ENCODE measurements around the gene ZNF385B. TPM values are rescaled to one million over a fixed set of nuclear protein-coding genes. Genes with fewer than 3 reads are reported as not detected.

ZNF385B gene
- total RNA-seq, 4 donors from 2014 or later, result 0.74 to 4.6 (median 0.82) TPM; not detected in 1

DNA sequence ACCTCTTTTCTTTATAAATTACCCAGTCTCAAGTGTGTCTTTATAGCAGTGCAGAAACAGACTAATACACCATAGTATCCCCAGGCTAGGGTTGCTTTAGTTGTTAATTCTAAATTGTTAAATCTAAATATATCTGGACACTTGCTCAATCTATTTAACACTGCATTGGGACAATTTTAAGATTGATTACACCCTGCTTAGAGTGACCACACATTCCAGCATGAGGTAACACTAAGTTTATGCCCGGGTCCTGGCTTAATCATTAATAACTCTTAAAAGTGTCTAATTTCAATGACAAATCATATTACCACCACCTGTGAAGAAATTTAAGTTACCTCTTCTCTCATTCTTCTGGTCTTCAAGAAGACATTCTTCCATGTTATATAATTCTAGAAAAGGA is 131.4 kb downstream of the ZNF385B start:
- DNase-seq (ENCODE audit: low spot score) (no peak), ATAC-seq (ENCODE audit: low FRiP score) (no peak)
- TF ChIP-seq, protein P1, sequence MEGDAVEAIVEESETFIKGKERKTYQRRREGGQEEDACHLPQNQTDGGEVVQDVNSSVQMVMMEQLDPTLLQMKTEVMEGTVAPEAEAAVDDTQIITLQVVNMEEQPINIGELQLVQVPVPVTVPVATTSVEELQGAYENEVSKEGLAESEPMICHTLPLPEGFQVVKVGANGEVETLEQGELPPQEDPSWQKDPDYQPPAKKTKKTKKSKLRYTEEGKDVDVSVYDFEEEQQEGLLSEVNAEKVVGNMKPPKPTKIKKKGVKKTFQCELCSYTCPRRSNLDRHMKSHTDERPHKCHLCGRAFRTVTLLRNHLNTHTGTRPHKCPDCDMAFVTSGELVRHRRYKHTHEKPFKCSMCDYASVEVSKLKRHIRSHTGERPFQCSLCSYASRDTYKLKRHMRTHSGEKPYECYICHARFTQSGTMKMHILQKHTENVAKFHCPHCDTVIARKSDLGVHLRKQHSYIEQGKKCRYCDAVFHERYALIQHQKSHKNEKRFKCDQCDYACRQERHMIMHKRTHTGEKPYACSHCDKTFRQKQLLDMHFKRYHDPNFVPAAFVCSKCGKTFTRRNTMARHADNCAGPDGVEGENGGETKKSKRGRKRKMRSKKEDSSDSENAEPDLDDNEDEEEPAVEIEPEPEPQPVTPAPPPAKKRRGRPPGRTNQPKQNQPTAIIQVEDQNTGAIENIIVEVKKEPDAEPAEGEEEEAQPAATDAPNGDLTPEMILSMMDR (IDR thresholded peaks at IDR 0.05), result no peak

DNA sequence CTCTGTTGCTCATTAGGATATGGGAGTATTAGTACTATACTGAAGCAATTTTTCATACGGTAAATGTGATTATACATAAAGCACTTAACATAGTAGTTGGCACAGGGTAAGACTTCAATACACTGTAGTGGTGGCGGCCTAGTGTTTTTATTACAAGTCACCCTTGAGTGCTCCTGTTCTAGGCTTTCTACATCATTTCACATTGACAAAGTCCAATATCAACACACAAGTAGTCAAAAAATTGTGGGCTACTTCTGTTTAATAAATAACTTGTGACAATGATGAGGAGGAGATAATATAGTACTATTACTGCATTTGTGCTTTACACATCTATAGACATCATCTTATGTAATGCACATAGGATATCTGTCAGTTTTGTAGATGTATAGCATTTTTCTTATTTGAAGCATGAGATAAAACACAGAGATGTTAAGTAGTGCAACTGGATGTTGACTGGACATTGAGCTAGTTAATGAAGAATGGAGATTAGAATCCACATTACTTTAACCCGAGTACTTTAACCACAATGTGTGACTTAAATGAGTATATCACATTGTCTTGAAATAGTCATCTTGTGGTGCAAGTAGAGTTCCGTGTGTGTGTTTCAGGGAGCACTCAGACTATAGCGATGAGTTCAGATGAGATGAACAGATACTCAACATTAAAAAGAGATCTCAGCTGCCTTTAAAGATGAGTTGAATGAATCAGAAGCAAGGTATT is 134.8 kb downstream of the ZNF385B start:
- TF ChIP-seq, protein P1 (IDR thresholded peaks at IDR 0.05), result no peak
- ATAC-seq (ENCODE audit: low FRiP score) (no peak), DNase-seq (ENCODE audit: low spot score) (no peak)

DNA sequence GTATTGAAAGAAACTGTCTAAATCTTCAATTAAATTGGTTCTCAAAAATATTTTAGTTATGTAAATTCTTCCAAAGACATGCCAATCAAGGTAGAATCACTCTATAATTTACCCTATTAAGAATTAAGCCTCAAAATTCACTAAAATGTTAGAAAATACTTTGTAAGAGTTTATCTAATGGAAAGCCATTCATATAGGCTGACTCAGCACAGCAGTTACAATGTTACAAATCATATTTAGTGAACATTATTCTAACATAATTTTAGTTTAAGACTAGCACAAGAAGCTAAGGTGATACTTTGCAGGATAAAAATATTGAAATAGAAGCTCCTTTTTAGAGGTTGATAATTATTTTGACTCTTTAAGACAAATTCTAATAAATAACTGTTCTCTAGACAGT is 137.0 kb downstream of the ZNF385B start:
- no peak for ATAC-seq (ENCODE audit: low FRiP score)
- no peak for DNase-seq (ENCODE audit: low spot score)
- TF ChIP-seq, protein P1 (IDR thresholded peaks at IDR 0.05), result no peak

DNA sequence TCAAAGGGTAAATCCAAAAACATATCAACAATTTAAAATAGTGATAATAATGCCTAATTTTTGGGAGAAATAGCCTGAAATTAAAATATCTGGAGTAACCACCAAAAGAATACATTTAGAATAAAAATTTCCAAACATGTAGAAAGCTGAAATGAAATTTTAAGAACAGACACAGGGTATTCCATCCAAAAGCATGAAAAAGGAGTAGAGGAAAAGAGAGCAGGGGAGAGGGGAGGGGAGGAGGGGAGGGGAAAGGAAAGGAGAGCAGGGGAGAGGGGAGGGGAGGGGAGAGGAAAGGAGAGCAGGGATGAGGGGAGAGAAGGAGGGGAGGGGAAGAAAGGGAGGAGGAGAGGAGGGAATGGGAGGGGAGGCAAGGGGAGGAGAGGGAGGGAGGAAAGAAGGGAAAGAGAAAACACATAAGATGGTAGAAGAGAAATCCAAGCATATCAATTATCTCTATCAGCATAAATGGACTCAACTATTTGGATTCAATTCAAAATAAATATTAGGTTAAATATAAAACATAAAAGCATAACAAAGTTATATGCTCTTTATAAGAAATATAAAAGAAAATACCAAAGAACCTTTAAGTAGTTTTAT is 141.1 kb downstream of the ZNF385B start:
- ATAC-seq (ENCODE audit: low FRiP score) (no peak), DNase-seq (ENCODE audit: low spot score) (no peak)
- TF ChIP-seq, protein P1 (IDR thresholded peaks at IDR 0.05), result no peak

DNA sequence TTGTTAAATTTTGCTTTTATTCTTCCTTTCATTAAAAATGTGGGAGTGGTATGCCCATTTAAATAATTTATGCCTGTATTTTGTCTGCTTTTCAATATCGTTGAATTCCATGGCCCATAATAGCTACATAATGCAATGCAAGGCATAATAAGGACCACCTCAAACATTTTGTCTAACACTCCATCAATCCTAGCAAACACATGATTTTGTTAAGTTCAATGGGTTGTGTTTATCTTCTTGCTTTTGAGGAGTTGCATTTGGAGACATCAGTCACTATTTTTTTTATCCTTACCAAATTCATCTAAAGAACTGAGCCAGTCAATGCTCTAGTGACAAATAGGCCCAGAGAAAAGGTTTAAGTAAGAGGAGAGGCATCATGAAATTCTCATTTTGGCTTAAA is 145.5 kb downstream of the ZNF385B start:
- DNase-seq (ENCODE audit: low spot score) (no peak), ATAC-seq (ENCODE audit: low FRiP score) (no peak)
- TF ChIP-seq, protein P1 (IDR thresholded peaks at IDR 0.05), result no peak

DNA sequence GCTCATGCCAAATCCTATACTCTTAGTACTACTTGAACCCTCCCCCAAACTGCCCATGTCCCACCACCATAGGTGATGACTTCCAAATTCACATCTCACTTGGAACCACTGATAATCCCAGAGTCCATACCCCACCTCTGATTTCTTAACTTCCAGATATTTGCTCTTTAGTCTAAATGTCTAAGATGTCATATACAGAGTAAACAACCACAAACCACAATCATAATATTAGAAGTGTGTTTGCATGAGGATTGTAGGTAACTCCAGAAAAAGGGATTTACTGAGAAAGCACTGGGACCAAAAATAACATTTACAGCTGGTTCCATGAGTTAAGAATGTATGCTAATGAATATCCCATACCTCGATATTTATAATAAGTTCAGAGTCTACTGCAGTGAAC is 146.2 kb downstream of the ZNF385B start:
- no peak for ATAC-seq (ENCODE audit: low FRiP score)
- TF ChIP-seq, protein P1 (IDR thresholded peaks at IDR 0.05), result no peak
- DNase-seq (ENCODE audit: low spot score), result no peak

DNA sequence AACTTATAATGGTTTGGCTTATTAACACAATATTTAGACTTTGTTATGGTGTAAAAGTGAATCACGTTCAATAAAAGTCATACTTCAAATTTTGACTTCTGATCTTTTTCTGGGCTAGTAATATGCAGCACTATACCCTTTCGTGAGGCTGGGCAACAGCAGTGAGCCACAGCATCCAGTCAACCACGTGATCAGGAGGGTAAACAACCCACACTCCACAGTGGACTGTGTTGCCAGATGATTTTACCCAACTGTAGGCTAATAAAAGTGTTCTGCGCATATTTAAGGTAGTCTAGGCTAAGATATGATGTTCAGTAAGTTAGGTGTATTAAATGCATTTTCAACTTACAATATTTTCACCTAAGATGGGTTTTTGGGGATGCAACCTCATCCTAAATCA is 148.6 kb downstream of the ZNF385B start:
- TF ChIP-seq, protein P1 (IDR thresholded peaks at IDR 0.05), result no peak
- ATAC-seq (ENCODE audit: low FRiP score) (no peak), DNase-seq (ENCODE audit: low spot score) (no peak)

All from omental fat pad (tissue), 4 donors.